Upper lobe of right lung (tissue), 1 donor: ENCODE measurements around the gene C1QTNF3. TPM values are rescaled to one million over a fixed set of nuclear protein-coding genes. Genes with fewer than 3 reads are reported as not detected.

Source experiments
- ATAC-seq: fragments of 200-7000 bp; cut with Tn5 transposase; one replicate; pipeline ENCODE4 v1.9.1; 2020; ENCODE audit warnings: mild to moderate bottlenecking, moderate library complexity
- DNase-seq: peaks from one replicate; pipeline ENCODE4 v3.0.0-alpha.2; 2020
- H3K27ac ChIP-seq: fragments of 200-600 bp; one replicate; pipeline ENCODE4 v1.8.0; 2022
- H3K27me3 ChIP-seq: fragments of 200-600 bp; one replicate; pipeline ENCODE4 v1.8.0; 2022; ENCODE audit warnings: mild to moderate bottlenecking
- H3K36me3 ChIP-seq: fragments of 200-600 bp; one replicate; pipeline ENCODE4 v1.8.0; 2022
- H3K4me1 ChIP-seq: fragments of 200-600 bp; one replicate; pipeline ENCODE4 v1.8.0; 2022
- H3K4me3 ChIP-seq: fragments of 200-600 bp; one replicate; pipeline ENCODE4 v1.8.0; 2022; ENCODE audit warnings: mild to moderate bottlenecking
- H3K9me3 ChIP-seq: fragments of 200-600 bp; one replicate; pipeline ENCODE4 v1.8.0; 2022
- intact Hi-C: fragments of 100-400 bp; cut with DNase I; formaldehyde crosslinking; loops from one replicate; pipeline ENCODE4 v1.11.0; 2022
- total RNA-seq: library from RNA; stranded (reverse); fragmentation: NEBNext Ultra II Directional; extraction: Animal tissue kit (Norgen Biotek cat#: 25700); gene quantifications from one replicate; pipeline ENCODE4 v1.2.1, GENCODE V29; 2021
- TF ChIP-seq, protein P1 (sequence below): fragments of 200-600 bp; IDR thresholded peaks from one replicate; pipeline ENCODE4 v1.8.0; 2022; ENCODE audit warnings: antibody characterized with exemption
- donor health status: DM: no; HTN: yes; CAD: no; lungs with severe emphysema.

The C1QTNF3 gene
- total RNA-seq, 1 donor from 2014 or later: 4.5 TPM

DNA sequence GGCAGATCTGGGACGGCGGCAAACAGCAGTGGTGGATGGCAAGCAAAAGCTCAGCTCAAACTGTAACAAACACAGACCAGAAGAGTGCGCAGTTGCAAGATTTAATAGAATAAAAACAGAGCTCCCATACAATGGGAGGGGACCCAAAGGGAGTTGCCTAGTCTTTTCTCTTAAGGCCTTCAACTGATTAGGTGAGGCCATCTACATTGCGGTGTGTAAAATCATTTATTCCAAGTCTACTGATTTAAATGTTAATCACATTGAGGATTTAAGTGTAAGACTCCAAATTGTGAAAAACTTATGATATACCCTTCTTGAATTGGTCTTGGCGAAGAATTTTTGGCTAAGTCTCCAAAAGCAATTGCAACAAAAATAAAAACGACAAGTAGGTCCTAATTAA lies 21.6 kb upstream of the C1QTNF3 start:
- H3K27me3 ChIP-seq: no peaks in the 10 kb centered on the region
- no peaks in the 10 kb centered on the region for H3K9me3 ChIP-seq
- intact Hi-C loops: no loop called here
- no peak for DNase-seq
- H3K4me3 ChIP-seq: no peak overlapping the region
- TF ChIP-seq, protein P1, sequence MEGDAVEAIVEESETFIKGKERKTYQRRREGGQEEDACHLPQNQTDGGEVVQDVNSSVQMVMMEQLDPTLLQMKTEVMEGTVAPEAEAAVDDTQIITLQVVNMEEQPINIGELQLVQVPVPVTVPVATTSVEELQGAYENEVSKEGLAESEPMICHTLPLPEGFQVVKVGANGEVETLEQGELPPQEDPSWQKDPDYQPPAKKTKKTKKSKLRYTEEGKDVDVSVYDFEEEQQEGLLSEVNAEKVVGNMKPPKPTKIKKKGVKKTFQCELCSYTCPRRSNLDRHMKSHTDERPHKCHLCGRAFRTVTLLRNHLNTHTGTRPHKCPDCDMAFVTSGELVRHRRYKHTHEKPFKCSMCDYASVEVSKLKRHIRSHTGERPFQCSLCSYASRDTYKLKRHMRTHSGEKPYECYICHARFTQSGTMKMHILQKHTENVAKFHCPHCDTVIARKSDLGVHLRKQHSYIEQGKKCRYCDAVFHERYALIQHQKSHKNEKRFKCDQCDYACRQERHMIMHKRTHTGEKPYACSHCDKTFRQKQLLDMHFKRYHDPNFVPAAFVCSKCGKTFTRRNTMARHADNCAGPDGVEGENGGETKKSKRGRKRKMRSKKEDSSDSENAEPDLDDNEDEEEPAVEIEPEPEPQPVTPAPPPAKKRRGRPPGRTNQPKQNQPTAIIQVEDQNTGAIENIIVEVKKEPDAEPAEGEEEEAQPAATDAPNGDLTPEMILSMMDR: no peak
- H3K4me1 ChIP-seq: no peaks in the 10 kb centered on the region
- no peak overlapping the region for H3K27ac ChIP-seq
- H3K36me3 ChIP-seq: no peaks in the 10 kb centered on the region
- no peak for ATAC-seq

DNA sequence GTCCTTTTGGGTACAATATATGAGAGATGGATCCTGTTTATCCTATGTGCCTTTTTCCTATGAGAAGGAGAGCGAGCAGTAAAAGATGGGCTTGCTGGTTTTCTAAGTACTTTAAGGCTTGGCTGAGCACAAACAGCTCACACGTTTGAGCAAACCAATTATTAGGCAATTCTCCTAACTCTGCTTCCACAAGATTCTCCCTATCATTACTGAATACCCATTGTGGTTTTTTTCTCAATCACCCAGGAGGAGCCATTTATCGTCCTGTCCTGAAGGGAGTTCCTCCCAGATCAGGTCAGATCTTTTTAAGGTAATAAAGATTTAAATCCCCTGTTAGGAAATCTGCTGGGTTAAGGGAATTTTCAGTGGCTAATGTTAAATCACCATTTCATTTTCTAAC lies 19.4 kb upstream of the C1QTNF3 start:
- DNase-seq: no peak
- Histone ChIP-seq H3K9me3 (no peaks in the 10 kb centered on the region), H3K36me3 (no peaks in the 10 kb centered on the region), H3K4me3 (no peak overlapping the region), H3K4me1 (no peaks in the 10 kb centered on the region), H3K27ac (no peak overlapping the region), H3K27me3 (no peaks in the 10 kb centered on the region)
- intact Hi-C loops: no loop called here
- no peak for ATAC-seq
- TF ChIP-seq, protein P1: no peak

DNA sequence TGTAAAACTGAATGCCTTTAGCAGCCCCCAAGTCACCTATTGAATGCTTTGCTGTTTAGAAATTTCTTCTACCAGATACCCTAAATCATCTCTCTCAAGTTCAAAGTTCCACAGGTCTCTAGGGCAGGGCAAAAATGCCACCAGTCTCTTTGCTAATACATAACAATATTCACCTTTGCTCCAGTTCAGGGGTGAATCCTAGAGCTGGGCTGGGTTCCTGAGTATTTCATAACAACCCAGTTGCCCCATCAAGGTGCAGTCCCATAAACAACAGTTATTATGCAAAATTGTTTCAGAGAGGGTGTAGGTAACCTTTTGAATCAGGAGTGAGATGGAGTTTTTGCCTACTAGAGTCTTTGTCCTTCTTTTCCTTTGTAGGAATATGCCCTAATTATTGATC lies 19.0 kb upstream of the C1QTNF3 start:
- Histone ChIP-seq H3K4me3 (no peak overlapping the region), H3K9me3 (no peaks in the 10 kb centered on the region), H3K27me3 (no peaks in the 10 kb centered on the region), H3K27ac (no peak overlapping the region), H3K36me3 (no peaks in the 10 kb centered on the region), H3K4me1 (no peaks in the 10 kb centered on the region)
- no peak for DNase-seq
- TF ChIP-seq, protein P1: no peak
- ATAC-seq: no peak
- intact Hi-C loops: no loop called here

DNA sequence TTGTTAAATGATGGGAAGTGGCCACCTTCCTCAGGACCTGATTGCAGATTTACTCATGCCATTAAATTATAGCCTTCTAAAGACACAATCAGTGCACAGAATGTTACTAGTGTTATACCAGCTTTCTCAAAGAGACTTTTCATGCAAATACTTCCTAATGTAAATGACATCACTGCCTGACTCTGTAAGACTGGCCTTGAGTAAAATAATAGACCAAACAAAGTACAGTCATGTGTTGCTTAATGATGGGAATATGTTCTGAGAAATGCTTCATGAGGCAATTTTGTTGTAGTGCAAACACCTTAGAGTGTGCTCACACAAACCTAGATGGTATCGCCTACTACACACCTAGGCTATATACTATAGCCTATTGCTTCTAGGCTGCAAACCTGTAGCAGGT lies 17.0 kb upstream of the C1QTNF3 start:
- Histone ChIP-seq H3K4me3 (no peak overlapping the region), H3K9me3 (no peaks in the 10 kb centered on the region), H3K27ac (no peak overlapping the region), H3K27me3 (no peaks in the 10 kb centered on the region), H3K36me3 (no peaks in the 10 kb centered on the region), H3K4me1 (no peaks in the 10 kb centered on the region)
- TF ChIP-seq, protein P1: no peak
- ATAC-seq (no peak), DNase-seq (no peak)
- intact Hi-C loops: no loop called here

DNA sequence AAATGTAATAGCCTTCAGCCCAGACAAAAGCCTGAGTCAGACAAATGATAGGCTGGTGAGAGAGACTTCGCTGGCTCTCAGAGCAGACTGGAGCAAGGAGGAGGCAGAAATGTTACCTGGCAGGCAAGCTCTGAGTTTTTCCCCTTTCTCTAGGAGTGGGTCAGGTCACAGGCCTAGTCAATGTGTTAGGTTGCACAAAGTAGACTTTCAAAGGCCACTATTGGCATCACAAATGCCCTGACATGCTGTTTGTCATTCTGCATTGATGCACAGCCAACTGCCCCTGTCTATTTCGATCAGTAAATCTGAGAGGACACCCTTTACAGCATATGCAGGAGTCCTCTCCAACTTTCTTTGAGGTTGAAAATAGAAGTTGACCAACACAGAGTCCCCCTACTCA lies 15.5 kb upstream of the C1QTNF3 start:
- no peak overlapping the region for H3K27ac ChIP-seq
- no peaks in the 10 kb centered on the region for H3K4me1 ChIP-seq
- intact Hi-C loops: no loop called here
- H3K27me3 ChIP-seq: no peaks in the 10 kb centered on the region
- H3K36me3 ChIP-seq: no peaks in the 10 kb centered on the region
- ATAC-seq (no peak), DNase-seq (no peak)
- no peak overlapping the region for H3K4me3 ChIP-seq
- no peaks in the 10 kb centered on the region for H3K9me3 ChIP-seq
- TF ChIP-seq, protein P1: no peak

DNA sequence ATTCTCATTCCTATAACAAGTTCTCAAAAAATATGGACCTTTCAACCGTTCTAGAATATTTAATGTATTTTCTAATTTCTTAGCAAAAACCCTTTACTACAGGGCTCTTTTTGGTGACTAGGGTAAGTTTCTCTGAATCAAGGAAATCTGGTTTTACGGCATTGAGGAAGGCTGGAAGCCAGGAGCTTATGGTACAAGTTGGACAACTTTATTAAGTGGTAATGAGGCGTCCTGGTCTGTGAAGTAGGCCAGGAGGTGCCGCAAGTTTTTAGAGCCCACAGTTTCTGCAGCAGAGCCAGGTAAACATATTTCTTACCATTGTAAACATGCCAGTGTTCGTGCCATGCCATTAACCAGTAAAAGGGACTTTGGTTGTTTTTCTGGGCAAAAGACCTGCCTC lies 14.6 kb upstream of the C1QTNF3 start:
- Histone ChIP-seq H3K9me3 (no peaks in the 10 kb centered on the region), H3K4me1 (no peaks in the 10 kb centered on the region), H3K27ac (no peak overlapping the region), H3K27me3 (no peaks in the 10 kb centered on the region), H3K4me3 (no peak overlapping the region), H3K36me3 (no peaks in the 10 kb centered on the region)
- ATAC-seq (no peak), DNase-seq (no peak)
- TF ChIP-seq, protein P1: no peak
- intact Hi-C loops: no loop called here
